ENCODE measurements around the gene SIGLEC11. TPM values are rescaled to one million over a fixed set of nuclear protein-coding genes. Genes with fewer than 3 reads are reported as not detected.
A peak's percentile ranks its signal among the peaks of the same experiment; 100 is the strongest.

The SIGLEC11 gene
- total and polyA plus RNA-seq, 2 experiments from 2014 or later = not detected

DNA sequence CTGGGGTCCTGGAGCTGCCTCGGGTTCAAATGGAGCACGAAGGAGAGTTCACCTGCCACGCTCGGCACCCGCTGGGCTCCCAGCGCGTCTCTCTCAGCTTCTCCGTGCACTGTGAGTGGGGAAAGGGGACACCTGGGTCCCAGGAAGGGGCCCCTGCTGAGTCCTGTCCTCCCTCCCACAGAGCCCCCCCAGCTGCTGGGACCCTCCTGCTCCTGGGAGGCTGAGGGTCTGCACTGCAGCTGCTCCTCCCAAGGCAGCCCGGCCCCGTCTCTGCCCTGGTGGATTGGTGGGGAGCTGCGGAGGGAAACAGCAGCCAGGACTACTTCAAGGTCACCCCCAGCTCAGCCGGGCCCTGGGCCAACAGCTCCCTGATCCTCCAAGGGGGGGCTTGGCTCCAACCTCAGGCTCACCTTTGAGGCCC is 11.0 kb upstream of the SIGLEC11 start:
- Mint-ChIP-seq H3K4me1 (no peaks in the 10 kb centered on the region), H3K9me3 (no peaks in the 10 kb centered on the region; the same call in 2 of the 3 replicates), H3K27me3 (ENCODE audit: insufficient read depth, low read depth, poor library complexity) (peaks cover 6% of the 10 kb centered on the region), H3K4me3 (no peak overlapping the region), H3K36me3 (ENCODE audit: low read depth) (no peaks in the 10 kb centered on the region; the same call in 1 of the 3 replicates), H3K27ac (no peak overlapping the region)
- H2AFZ ChIP-seq = no peak overlapping the region
- no peak overlapping the region for H3K4me3 ChIP-seq
- no peak overlapping the region for H3K4me2 ChIP-seq
- ATAC-seq (peak; percentile 61), DNase-seq (ENCODE audit: low spot score) (no peak)
- H3F3A ChIP-seq (replicated peaks; ENCODE audit: low read depth) = no peaks in the 10 kb centered on the region
- no peaks in the 10 kb centered on the region for H3K4me1 ChIP-seq (ENCODE audit: insufficient read depth)
- no peaks in the 10 kb centered on the region for H3K36me3 ChIP-seq (ENCODE audit: insufficient read depth)
- no peaks in the 10 kb centered on the region for H3K9me2 ChIP-seq (ENCODE audit: insufficient read depth)
- no peak overlapping the region for H3K27ac ChIP-seq (ENCODE audit: low read depth)
- H4K20me1 ChIP-seq (replicated peaks; ENCODE audit: insufficient read depth) = no peaks in the 10 kb centered on the region
- no peaks in the 10 kb centered on the region for H3K27me3 ChIP-seq (ENCODE audit: insufficient read depth)
- no peaks in the 10 kb centered on the region for H3K79me2 ChIP-seq (replicated peaks; ENCODE audit: insufficient read depth)
- TF ChIP-seq ZNF114 (CRISPR knock-in tag; IDR thresholded peaks at IDR 0.05) (no peak), EZH2phosphoT487 (IDR thresholded peaks at IDR 0.05; ENCODE audit: unreplicated experiment) (no peak), ZNF331 (CRISPR knock-in tag; IDR thresholded peaks at IDR 0.05; ENCODE audit: low read depth) (no peak), EZH2 (IDR thresholded peaks at IDR 0.05; ENCODE audit: low read depth, unreplicated experiment) (no peak), JUNB (IDR thresholded peaks at IDR 0.05; ENCODE audit: unreplicated experiment) (no peak), POLR2AphosphoS5 (IDR thresholded peaks at IDR 0.05; ENCODE audit: low read depth) (no peak), CREB1 (CRISPR knock-in tag; IDR thresholded peaks at IDR 0.05; ENCODE audit: low read depth) (no peak), STAT1 (IDR thresholded peaks at IDR 0.05; ENCODE audit: unreplicated experiment) (no peak), NANOG (IDR thresholded peaks at IDR 0.05; ENCODE audit: borderline replicate concordance) (no peak)
- TF ChIP-seq, protein P1, sequence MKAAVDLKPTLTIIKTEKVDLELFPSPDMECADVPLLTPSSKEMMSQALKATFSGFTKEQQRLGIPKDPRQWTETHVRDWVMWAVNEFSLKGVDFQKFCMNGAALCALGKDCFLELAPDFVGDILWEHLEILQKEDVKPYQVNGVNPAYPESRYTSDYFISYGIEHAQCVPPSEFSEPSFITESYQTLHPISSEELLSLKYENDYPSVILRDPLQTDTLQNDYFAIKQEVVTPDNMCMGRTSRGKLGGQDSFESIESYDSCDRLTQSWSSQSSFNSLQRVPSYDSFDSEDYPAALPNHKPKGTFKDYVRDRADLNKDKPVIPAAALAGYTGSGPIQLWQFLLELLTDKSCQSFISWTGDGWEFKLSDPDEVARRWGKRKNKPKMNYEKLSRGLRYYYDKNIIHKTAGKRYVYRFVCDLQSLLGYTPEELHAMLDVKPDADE (IDR thresholded peaks at IDR 0.05) = no peak
- TF ChIP-seq, protein P2, sequence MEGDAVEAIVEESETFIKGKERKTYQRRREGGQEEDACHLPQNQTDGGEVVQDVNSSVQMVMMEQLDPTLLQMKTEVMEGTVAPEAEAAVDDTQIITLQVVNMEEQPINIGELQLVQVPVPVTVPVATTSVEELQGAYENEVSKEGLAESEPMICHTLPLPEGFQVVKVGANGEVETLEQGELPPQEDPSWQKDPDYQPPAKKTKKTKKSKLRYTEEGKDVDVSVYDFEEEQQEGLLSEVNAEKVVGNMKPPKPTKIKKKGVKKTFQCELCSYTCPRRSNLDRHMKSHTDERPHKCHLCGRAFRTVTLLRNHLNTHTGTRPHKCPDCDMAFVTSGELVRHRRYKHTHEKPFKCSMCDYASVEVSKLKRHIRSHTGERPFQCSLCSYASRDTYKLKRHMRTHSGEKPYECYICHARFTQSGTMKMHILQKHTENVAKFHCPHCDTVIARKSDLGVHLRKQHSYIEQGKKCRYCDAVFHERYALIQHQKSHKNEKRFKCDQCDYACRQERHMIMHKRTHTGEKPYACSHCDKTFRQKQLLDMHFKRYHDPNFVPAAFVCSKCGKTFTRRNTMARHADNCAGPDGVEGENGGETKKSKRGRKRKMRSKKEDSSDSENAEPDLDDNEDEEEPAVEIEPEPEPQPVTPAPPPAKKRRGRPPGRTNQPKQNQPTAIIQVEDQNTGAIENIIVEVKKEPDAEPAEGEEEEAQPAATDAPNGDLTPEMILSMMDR (conservative IDR thresholded peaks at IDR 0.05; ENCODE audit: low read depth in 2 of 2) = no peak
- TF ChIP-seq, protein P3, sequence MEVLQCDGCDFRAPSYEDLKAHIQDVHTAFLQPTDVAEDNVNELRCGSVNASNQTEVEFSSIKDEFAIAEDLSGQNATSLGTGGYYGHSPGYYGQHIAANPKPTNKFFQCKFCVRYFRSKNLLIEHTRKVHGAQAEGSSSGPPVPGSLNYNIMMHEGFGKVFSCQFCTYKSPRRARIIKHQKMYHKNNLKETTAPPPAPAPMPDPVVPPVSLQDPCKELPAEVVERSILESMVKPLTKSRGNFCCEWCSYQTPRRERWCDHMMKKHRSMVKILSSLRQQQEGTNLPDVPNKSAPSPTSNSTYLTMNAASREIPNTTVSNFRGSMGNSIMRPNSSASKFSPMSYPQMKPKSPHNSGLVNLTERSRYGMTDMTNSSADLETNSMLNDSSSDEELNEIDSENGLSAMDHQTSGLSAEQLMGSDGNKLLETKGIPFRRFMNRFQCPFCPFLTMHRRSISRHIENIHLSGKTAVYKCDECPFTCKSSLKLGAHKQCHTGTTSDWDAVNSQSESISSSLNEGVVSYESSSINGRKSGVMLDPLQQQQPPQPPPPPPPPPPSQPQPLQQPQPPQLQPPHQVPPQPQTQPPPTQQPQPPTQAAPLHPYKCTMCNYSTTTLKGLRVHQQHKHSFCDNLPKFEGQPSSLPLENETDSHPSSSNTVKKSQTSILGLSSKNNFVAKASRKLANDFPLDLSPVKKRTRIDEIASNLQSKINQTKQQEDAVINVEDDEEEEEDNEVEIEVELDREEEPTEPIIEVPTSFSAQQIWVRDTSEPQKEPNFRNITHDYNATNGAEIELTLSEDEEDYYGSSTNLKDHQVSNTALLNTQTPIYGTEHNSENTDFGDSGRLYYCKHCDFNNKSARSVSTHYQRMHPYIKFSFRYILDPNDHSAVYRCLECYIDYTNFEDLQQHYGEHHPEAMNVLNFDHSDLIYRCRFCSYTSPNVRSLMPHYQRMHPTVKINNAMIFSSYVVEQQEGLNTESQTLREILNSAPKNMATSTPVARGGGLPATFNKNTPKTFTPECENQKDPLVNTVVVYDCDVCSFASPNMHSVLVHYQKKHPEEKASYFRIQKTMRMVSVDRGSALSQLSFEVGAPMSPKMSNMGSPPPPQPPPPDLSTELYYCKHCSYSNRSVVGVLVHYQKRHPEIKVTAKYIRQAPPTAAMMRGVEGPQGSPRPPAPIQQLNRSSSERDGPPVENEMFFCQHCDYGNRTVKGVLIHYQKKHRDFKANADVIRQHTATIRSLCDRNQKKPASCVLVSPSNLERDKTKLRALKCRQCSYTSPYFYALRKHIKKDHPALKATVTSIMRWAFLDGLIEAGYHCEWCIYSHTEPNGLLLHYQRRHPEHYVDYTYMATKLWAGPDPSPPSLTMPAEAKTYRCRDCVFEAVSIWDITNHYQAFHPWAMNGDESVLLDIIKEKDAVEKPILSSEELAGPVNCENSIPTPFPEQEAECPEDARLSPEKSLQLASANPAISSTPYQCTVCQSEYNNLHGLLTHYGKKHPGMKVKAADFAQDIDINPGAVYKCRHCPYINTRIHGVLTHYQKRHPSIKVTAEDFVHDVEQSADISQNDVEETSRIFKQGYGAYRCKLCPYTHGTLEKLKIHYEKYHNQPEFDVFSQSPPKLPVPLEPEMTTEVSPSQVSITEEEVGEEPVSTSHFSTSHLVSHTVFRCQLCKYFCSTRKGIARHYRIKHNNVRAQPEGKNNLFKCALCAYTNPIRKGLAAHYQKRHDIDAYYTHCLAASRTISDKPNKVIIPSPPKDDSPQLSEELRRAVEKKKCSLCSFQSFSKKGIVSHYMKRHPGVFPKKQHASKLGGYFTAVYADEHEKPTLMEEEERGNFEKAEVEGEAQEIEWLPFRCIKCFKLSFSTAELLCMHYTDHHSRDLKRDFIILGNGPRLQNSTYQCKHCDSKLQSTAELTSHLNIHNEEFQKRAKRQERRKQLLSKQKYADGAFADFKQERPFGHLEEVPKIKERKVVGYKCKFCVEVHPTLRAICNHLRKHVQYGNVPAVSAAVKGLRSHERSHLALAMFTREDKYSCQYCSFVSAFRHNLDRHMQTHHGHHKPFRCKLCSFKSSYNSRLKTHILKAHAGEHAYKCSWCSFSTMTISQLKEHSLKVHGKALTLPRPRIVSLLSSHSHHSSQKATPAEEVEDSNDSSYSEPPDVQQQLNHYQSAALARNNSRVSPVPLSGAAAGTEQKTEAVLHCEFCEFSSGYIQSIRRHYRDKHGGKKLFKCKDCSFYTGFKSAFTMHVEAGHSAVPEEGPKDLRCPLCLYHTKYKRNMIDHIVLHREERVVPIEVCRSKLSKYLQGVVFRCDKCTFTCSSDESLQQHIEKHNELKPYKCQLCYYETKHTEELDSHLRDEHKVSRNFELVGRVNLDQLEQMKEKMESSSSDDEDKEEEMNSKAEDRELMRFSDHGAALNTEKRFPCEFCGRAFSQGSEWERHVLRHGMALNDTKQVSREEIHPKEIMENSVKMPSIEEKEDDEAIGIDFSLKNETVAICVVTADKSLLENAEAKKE (CRISPR knock-in tag; IDR thresholded peaks at IDR 0.05) = no peak
- TF ChIP-seq, protein P4, sequence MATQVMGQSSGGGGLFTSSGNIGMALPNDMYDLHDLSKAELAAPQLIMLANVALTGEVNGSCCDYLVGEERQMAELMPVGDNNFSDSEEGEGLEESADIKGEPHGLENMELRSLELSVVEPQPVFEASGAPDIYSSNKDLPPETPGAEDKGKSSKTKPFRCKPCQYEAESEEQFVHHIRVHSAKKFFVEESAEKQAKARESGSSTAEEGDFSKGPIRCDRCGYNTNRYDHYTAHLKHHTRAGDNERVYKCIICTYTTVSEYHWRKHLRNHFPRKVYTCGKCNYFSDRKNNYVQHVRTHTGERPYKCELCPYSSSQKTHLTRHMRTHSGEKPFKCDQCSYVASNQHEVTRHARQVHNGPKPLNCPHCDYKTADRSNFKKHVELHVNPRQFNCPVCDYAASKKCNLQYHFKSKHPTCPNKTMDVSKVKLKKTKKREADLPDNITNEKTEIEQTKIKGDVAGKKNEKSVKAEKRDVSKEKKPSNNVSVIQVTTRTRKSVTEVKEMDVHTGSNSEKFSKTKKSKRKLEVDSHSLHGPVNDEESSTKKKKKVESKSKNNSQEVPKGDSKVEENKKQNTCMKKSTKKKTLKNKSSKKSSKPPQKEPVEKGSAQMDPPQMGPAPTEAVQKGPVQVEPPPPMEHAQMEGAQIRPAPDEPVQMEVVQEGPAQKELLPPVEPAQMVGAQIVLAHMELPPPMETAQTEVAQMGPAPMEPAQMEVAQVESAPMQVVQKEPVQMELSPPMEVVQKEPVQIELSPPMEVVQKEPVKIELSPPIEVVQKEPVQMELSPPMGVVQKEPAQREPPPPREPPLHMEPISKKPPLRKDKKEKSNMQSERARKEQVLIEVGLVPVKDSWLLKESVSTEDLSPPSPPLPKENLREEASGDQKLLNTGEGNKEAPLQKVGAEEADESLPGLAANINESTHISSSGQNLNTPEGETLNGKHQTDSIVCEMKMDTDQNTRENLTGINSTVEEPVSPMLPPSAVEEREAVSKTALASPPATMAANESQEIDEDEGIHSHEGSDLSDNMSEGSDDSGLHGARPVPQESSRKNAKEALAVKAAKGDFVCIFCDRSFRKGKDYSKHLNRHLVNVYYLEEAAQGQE (IDR thresholded peaks at IDR 0.05; ENCODE audit: unreplicated experiment) = no peak
